GM12891 (cell line): ENCODE data around the gene CYP1B1. TPM values are rescaled to one million over a fixed set of nuclear protein-coding genes. Genes with fewer than 3 reads are reported as not detected.
A peak's percentile ranks its signal among the peaks of the same experiment; 100 is the strongest.

ENCODE experiments used
- DNase-seq: peaks from one replicate; pipeline ENCODE4 v3.0.0; 2011; ENCODE audit warnings: low spot score; ENCODE audit not compliant: insufficient read length
- FAIRE-seq: peaks from 2 replicates; lab custom pipeline; 2011; peaks lifted over from hg19 to GRCh38; lab: Jason Lieb, UNC
- PAX5 ChIP-seq: IDR thresholded peaks from 2 replicates; pipeline ENCODE4 v1.6.1; 2011; ENCODE audit warnings: low read length, moderate library complexity, mild to moderate bottlenecking; ENCODE audit not compliant: insufficient read depth, severe bottlenecking
- POLR2A ChIP-seq: IDR thresholded peaks from 2 replicates; pipeline ENCODE4 v1.6.1; 2011; ENCODE audit warnings: low read depth, low read length, control low read depth
- POLR2AphosphoS5 ChIP-seq: IDR thresholded peaks from 2 replicates; pipeline ENCODE4 v1.6.1; 2011; ENCODE audit warnings: low read depth, low read length, control low read depth
- POU2F2 ChIP-seq: IDR thresholded peaks from 2 replicates; pipeline ENCODE4 v1.6.1; 2011; ENCODE audit warnings: low read depth, mild to moderate bottlenecking, control low read depth, low read length, moderate library complexity
- SPI1 ChIP-seq: IDR thresholded peaks from 2 replicates; pipeline ENCODE4 v1.6.1; 2011; ENCODE audit warnings: low read depth, low read length, control low read depth
- TAF1 ChIP-seq: IDR thresholded peaks from 2 replicates; pipeline ENCODE4 v1.6.1; 2011; ENCODE audit warnings: low read depth, low read length, control low read depth
- polyA plus RNA-seq: library from polyadenylated mRNA; unstranded; fragments of >200 nt; gene quantifications from one replicate; pipeline ENCODE4 v1.2.1, GENCODE V29; 2012; ENCODE audit warnings: low read depth, missing spikeins, inconsistent platforms; ENCODE audit not compliant: missing spikeins

Gene CYP1B1
- polyA plus RNA-seq, result 21.9 TPM

DNA sequence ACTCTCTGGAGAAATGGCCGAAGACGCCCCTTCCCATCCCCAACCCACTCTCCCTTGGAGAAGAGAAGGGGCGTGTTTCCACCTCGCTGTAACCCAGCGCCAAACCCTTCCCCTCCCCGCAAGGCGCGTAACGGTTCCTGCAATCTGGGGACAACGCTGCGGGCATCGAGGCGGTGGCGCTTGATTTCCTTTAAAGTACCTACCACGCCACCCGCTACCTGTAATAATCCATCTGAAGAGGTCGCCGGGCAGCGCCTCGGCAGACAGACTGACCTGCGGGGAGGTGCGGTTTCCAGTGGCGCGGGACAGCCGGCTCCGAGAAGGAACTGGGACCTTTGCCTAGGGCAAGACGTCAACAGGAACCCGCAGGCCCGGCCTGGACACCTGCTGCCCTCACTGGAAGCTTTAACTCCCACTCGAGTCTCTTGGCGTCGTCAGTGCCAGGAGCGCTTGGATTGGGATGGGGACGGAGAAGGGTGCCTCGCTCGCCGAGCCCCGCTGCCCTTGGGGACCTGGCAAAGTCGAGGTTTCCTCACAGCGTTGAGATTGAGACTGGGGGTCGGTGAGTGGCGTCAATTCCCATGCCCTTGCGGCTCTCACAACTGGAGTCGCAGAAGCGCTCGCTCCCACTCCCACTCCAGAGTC is at the start of gene CYP1B1:
Gene CYP1B1 (minus strand): TSS at position 645 of the 645 bp plus-strand sequence. CDS start 763 bp downstream, outside the sequence.
- peak; percentile 16 for DNase-seq
- TF ChIP-seq POLR2AphosphoS5, result peak; percentile 68; the same call in 1 of the 2 replicates
- peak; percentile 18; the same call in 1 of the 2 replicates for TF ChIP-seq TAF1
- peak; percentile 53 for TF ChIP-seq POLR2A
- no peak for TF ChIP-seq POU2F2
- peak; percentile 37 for TF ChIP-seq SPI1
- no peak for FAIRE-seq

DNA sequence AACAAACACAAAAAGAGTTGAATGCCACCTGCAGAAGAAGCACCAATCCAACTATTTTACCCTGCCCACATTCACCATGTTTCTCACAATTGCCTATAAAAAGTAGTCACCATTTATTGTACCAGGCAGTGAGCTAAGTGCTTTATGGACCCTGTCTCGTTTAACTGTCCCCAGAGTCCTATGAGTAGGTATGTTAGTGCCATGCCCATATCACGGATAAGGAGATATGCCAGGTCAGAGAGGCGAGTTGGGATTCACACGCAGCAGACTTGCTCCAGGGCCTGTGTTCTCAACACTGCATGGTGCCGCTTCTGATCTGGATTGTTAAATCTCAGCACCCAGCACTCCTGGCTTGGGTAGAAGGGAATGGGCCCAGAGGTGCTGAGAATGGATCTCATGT is 49.1 kb upstream of the CYP1B1 start:
- FAIRE-seq (no peak), DNase-seq (no peak)
- no peak for TF ChIP-seq TAF1
- no peak for TF ChIP-seq POLR2A
- TF ChIP-seq PAX5, result no peak
- no peak for TF ChIP-seq SPI1
- TF ChIP-seq POU2F2, result no peak
- TF ChIP-seq POLR2AphosphoS5, result no peak

- no peak for TF ChIP-seq POU2F2
- no peak for TF ChIP-seq PAX5
- TF ChIP-seq SPI1, result no peak
- no peak for TF ChIP-seq POLR2AphosphoS5
- no peak for TF ChIP-seq TAF1
- TF ChIP-seq POLR2A, result no peak
- FAIRE-seq, result no peak
- DNase-seq, result no peak
Measured at GRCh38 chr2:38123911-38124310, 48.0 kb upstream of the CYP1B1 start.

- no peak for TF ChIP-seq POLR2AphosphoS5
- no peak for TF ChIP-seq POLR2A
- no peak for TF ChIP-seq POU2F2
- no peak for TF ChIP-seq PAX5
- no peak for TF ChIP-seq TAF1
- TF ChIP-seq SPI1, result no peak
- FAIRE-seq, result no peak
- no peak for DNase-seq
Measured at GRCh38 chr2:38122344-38122743, 46.4 kb upstream of the CYP1B1 start.

DNA sequence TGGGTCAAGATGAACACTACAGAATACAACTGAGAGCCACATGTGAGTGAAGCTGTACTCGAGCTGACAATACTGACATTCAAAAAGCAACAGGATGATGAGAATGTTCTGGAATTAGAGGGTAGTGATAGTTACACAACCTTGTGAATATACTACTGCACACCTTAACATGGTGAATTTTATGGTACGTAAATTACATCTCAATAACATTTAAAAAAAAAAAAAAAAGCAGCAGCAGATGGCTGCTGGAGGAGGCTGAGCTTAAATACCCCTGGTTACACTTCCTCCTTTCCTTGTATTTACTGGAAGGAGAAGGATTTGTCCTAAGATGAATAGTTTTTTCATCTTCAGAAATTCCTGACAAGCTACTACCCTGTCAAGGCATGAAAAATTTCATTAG is 45.5 kb upstream of the CYP1B1 start:
- no peak for DNase-seq
- TF ChIP-seq POLR2AphosphoS5 (no peak), POLR2A (no peak), POU2F2 (no peak), TAF1 (no peak), SPI1 (0 out of 2 replicates have a peak, but pooled peaks have one; percentile 19)
- FAIRE-seq, result no peak

DNA sequence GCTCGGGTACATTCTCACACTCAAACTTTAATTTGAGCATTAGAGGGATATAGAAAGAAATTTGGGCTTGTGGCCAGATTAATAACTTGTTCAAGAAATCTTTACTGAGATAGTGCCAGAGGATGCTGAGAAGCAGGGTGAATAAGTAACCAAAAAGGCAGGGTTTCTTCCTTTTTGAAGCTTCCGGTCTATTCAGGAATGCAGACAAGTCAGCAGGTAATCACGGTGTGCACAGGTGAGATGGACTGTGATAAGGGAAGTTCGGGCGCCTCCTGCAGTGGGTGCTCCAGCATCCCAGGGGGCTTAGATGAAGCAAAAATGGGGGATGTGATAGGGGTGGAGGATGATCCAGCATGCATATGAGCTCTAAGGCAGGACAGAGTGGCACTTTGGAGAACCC is 44.9 kb upstream of the CYP1B1 start:
- DNase-seq (no peak), FAIRE-seq (no peak)
- TF ChIP-seq POLR2AphosphoS5, result no peak
- no peak for TF ChIP-seq SPI1
- TF ChIP-seq POLR2A, result no peak
- no peak for TF ChIP-seq POU2F2
- TF ChIP-seq PAX5, result no peak
- no peak for TF ChIP-seq TAF1

- DNase-seq, result no peak
- no peak for FAIRE-seq
- no peak for TF ChIP-seq POU2F2
- no peak for TF ChIP-seq PAX5
- TF ChIP-seq SPI1, result no peak
- no peak for TF ChIP-seq TAF1
- no peak for TF ChIP-seq POLR2AphosphoS5
- no peak for TF ChIP-seq POLR2A
Measured at GRCh38 chr2:38120264-38120592, 44.3 kb upstream of the CYP1B1 start.

DNA sequence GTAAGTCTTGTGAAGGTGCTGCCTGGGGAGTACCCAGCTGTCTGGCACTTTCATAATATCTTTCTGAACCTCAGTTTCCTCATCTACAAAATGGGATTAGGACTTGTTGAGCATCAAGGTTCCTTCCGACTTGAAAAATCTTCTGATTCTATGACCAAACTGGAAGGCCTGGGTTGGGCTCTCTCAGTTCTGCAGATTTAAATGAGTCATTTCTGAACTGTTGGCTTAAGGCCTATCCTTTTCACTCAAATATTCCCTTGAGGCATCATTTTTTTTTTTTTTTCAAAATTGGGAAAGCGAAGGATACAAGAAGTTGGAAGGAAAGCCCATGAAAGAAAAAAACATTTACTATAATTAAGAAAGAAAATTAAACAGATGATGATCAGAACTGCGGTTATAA is 40.8 kb upstream of the CYP1B1 start:
- no peak for FAIRE-seq
- TF ChIP-seq SPI1 (no peak), POLR2AphosphoS5 (no peak), POLR2A (no peak), POU2F2 (no peak), TAF1 (no peak), PAX5 (no peak)
- no peak for DNase-seq

GRCh38 chr2:38115216-38116032 is 39.5 kb upstream of the CYP1B1 start:
- peak; percentile 69 for FAIRE-seq
- DNase-seq, result peak; percentile 47
- TF ChIP-seq TAF1, result no peak
- TF ChIP-seq POLR2AphosphoS5, result no peak
- no peak for TF ChIP-seq SPI1
- TF ChIP-seq PAX5, result no peak
- TF ChIP-seq POLR2A, result no peak
- no peak; the same call in 1 of the 2 replicates for TF ChIP-seq POU2F2

DNA sequence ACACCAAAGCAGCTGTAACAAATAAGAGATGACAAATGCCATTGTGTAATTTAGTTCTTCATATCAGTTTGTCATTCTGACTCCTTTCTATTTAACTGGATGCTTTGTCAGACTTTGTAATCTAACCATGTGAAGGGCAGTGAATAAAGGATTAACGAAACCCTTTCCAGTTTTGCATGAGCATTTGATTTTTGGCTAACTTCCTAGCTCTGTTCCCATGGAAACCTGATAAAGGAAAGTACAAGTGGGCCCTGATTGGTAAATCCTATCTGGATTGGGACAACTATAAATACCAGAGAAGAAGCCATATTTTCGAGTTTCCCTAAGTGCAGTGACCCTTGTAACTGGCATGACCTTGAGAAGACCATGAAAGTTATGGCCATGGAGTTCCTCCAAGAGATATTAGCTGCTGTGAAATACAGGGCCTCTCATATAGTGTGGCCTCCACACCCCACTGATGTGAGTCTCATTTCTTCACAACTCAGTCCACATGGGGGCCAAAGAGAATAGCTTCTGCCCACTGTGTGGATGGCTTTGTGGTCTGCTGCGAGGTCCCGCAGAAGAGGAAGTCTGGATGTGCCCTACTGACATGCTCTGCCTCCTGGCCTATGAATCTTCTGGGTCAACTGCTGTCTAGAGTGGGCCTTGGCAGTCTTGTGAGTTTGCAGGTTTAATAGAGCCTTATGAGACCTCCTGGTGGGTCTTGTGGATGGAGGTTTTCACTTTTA is 38.2 kb upstream of the CYP1B1 start:
- DNase-seq (no peak), FAIRE-seq (no peak)
- TF ChIP-seq TAF1 (0 out of 2 replicates have a peak, but pooled peaks have one; percentile 18), PAX5 (no peak), POLR2AphosphoS5 (no peak), POLR2A (no peak), POU2F2 (no peak), SPI1 (peak; percentile 38)
